Activated T-cell treated with anti-CD3 and anti-CD28 coated beads, Interleukin-2, amount 50 U/mL, for 72 hours (primary cell): ENCODE data around the gene PHOX2A. TPM values are rescaled to one million over a fixed set of nuclear protein-coding genes. Genes with fewer than 3 reads are reported as not detected.

Source experiments
- ATAC-seq, 2 donors: fragments of 150-1000 bp; cut with Tn5 transposase; replicated peaks in 1 of 2; 2 replicates each; pipeline ENCODE4 v1.10.0; 2021; ENCODE audit warnings: moderate library complexity in 2 of 2, mild to moderate bottlenecking in 1 of 2
- DNase-seq, 2 donors: peaks; one replicate each; pipeline ENCODE4 v3.0.0; 2021 to 2022; ENCODE audit warnings: mixed read lengths in 1 of 2
- H3K27ac Mint-ChIP-seq: one replicate; pipeline ENCODE4 v1.8.0; 2022; ENCODE audit warnings: mild to moderate bottlenecking, moderate library complexity, mixed read lengths
- H3K27me3 Mint-ChIP-seq: one replicate; pipeline ENCODE4 v1.8.0; 2022; ENCODE audit warnings: low read depth, mixed read lengths
- H3K36me3 Mint-ChIP-seq, 2 donors: one replicate each; pipeline ENCODE4 v1.8.0; 2022; ENCODE audit warnings: mixed read lengths in 2 of 2, mild to moderate bottlenecking in 1 of 2; ENCODE audit not compliant: insufficient read depth in 2 of 2
- H3K4me1 Mint-ChIP-seq: one replicate; pipeline ENCODE4 v1.8.0; 2022; ENCODE audit warnings: low read depth, mixed read lengths
- H3K4me3 Mint-ChIP-seq, 2 donors: one replicate each; pipeline ENCODE4 v1.8.0; 2022; ENCODE audit warnings: mild to moderate bottlenecking in 2 of 2, mixed read lengths in 2 of 2, moderate library complexity in 2 of 2
- H3K9me3 Mint-ChIP-seq, 2 donors: one replicate each; pipeline ENCODE4 v1.8.0; 2022; ENCODE audit warnings: mixed read lengths in 2 of 2
- total RNA-seq, 2 donors: library from RNA; stranded (reverse); gene quantifications; one replicate each; pipeline ENCODE4 v1.2.3, GENCODE V29; 2022

PHOX2A gene
- total RNA-seq, 2 donors from 2014 or later: not detected

DNA sequence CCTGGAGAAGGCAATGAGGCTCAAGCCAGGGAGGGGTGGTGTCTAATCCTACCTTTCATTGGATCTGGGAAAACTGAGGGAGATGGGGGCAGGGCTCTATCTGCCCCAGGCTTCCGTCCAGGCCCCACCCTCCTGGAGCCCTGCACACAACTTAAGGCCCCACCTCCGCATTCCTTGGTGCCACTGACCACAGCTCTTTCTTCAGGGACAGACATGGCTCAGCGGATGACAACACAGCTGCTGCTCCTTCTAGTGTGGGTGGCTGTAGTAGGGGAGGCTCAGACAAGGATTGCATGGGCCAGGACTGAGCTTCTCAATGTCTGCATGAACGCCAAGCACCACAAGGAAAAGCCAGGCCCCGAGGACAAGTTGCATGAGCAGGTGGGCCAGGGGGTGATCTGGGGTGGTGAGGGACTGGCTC lies 52.0 kb downstream of the PHOX2A start, which contains the start of gene FOLR1:
TSS of gene FOLR1 (plus strand) at position 180 of the 421 bp plus-strand sequence. CDS start at position 214, 34 bp downstream.
- DNase-seq (no peak), ATAC-seq (no peak)
- Mint-ChIP-seq H3K27me3 (no peaks in the 10 kb centered on the region), H3K9me3 (no peaks in the 10 kb centered on the region), H3K4me3 (no peak within 1 kb of the TSS), H3K4me1 (no peaks in the 10 kb centered on the region), H3K36me3 (no peaks in the 10 kb centered on the region), H3K27ac (no peak within 1 kb of the TSS)

DNA sequence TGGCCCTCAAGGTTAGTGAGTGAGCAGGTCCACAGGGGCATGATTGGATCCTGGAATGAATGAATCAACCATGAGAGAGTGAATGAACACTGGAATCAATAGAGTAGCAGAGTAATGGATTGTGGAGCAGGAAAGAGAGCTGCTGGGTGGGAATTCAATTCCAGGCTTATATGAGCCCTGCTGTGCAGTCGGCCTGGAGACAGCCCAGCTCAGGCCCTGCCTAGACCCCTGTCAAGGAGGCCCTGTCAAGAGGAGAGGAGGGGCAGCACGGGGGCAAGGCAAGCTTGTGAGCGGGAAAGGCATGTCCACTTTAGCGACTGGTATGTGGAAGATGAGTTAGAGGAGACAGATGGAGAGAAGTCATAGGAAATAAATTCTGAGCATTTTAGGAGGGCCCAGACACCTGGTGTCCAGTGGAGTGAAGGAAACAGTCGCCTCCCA lies 53.3 kb downstream of the PHOX2A start:
- DNase-seq: no peak
- no peak overlapping the region for H3K27ac Mint-ChIP-seq
- no peak for ATAC-seq
- H3K9me3 Mint-ChIP-seq: no peaks in the 10 kb centered on the region
- no peaks in the 10 kb centered on the region for H3K27me3 Mint-ChIP-seq
- no peaks in the 10 kb centered on the region for H3K4me1 Mint-ChIP-seq
- H3K4me3 Mint-ChIP-seq: no peak overlapping the region
- no peaks in the 10 kb centered on the region for H3K36me3 Mint-ChIP-seq

DNA sequence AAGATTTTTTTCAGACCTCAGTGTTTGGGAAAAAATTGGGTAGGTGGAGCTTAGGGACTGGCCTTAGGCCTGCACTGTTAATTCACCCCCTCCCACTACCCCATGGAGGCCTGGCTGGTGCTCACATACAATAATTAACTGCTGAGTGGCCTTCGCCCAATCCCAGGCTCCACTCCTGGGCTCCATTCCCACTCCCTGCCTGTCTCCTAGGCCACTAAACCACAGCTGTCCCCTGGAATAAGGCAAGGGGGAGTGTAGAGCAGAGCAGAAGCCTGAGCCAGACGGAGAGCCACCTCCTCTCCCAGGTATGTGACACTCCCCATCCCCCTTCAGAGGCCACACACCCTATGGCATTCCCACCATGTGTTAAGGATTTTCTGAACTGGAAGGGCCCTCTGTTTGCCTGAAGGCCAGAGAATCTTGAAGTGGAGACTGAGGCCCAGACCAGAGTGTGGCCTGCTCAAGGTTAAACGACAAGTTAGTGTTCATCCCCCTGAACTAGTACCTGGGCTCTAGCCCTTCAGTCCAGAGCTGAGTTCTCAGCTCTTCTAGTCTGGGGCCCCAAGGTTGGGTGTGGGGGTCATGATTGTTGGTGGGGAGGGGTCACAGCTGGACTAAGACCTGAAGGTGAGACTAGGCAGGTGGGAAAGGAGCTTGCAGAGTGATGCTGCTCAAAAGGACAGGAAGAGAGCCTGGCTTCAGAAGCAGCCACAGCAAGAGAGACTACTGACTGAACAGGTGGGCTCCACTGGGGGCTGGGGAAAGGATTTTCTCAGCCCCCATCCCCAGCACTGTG lies 54.3 kb downstream of the PHOX2A start:
- no peaks in the 10 kb centered on the region for H3K4me1 Mint-ChIP-seq
- no peaks in the 10 kb centered on the region for H3K9me3 Mint-ChIP-seq
- H3K27ac Mint-ChIP-seq: no peak overlapping the region
- no peak overlapping the region for H3K4me3 Mint-ChIP-seq
- DNase-seq (no peak), ATAC-seq (no peak)
- H3K36me3 Mint-ChIP-seq: no peaks in the 10 kb centered on the region
- H3K27me3 Mint-ChIP-seq: no peaks in the 10 kb centered on the region

Other genes with a start within 250 kb of the PHOX2A start
- 10 to 100 TPM; 16.7 to 19.0 TPM for gene IL18BP, start 245.3 kb downstream of the PHOX2A start, total RNA-seq
- 100 to 1,000 TPM; 156 to 163 TPM for gene NUMA1, start 163.6 kb downstream of the PHOX2A start, total RNA-seq
- gene LRRC51, start 163.3 kb downstream of the PHOX2A start, total RNA-seq: 1 to 10 TPM; 4.6 to 6.3 TPM
- gene LAMTOR1, start 140.9 kb downstream of the PHOX2A start, total RNA-seq: 10 to 100 TPM; 43.7 to 49.9 TPM
- gene TOMT, start 138.3 kb downstream of the PHOX2A start, total RNA-seq: not detected
- 10 to 100 TPM; 63.8 to 79.8 TPM for gene ANAPC15, start 131.5 kb downstream of the PHOX2A start, total RNA-seq
- gene FOLR3, start 108.5 kb downstream of the PHOX2A start, total RNA-seq: not detected
- gene FOLR1, start 52.0 kb downstream of the PHOX2A start, total RNA-seq: not detected
- not detected for gene FOLR2, start 27.4 kb downstream of the PHOX2A start, total RNA-seq
- gene INPPL1, start 19.4 kb downstream of the PHOX2A start, total RNA-seq: 100 to 1,000 TPM; 147 to 154 TPM
- 10 to 100 TPM; 22.0 to 30.1 TPM for gene CLPB, start 190.4 kb upstream of the PHOX2A start, total RNA-seq